HCT116 (cell line): ENCODE measurements around the gene GADD45G. TPM values are rescaled to one million over a fixed set of nuclear protein-coding genes. Genes with fewer than 3 reads are reported as not detected.

Experiments
- ATAC-seq: fragments of 200-7000 bp; cut with Tn5 transposase; 2 replicates; pipeline ENCODE4 v1.9.1; 2020; ENCODE audit warnings: mild to moderate bottlenecking, moderate library complexity
- BruUV-seq: library from RNA; stranded (reverse); fragments of 400-500 nt; replicated peaks from 2 replicates; lab custom pipeline; 2021; lab: Mats Ljungman, UMichigan
- CTCF ChIA-PET: fragments of 300-600 bp; sonication (Branson Sonifier 250); formaldehyde crosslinking; loops from one replicate; lab custom pipeline; 2021; ENCODE audit warnings: antibody characterized with exemption; lab: Charles Lee
- POLR2A ChIA-PET: fragments of 300-600, 350-600 bp; sonication (Branson Sonifier 250); formaldehyde crosslinking; loops from one replicate; lab custom pipeline; 2021; ENCODE audit warnings: antibody characterized with exemption; lab: Charles Lee
- RAD21 ChIA-PET, 2 experiments: fragments of 300-600 bp; sonication (Branson Sonifier 250); formaldehyde crosslinking; loops; one replicate each; lab custom pipeline; 2023; ENCODE audit warnings: low total read pairs in 2 of 2; ENCODE audit not compliant: uncharacterized antibody in 2 of 2, unreplicated experiment in 2 of 2, low non-redundant PET in 1 of 2; lab: Charles Lee
- DNase-seq: peaks from one replicate; pipeline ENCODE4 v3.0.0-alpha.2; 2010; ENCODE audit warnings: low read depth, low spot score
- H2AFZ ChIP-seq: fragments of 200-600 bp; shearing (Covaris generic), sonication (generic); 2 replicates; pipeline ENCODE4 v1.6.1; 2017; ENCODE audit warnings: low read depth, mixed run types, mixed read lengths, antibody characterized with exemption, low read length; ENCODE audit not compliant: poor library complexity, severe bottlenecking
- H3K27ac ChIP-seq: 2 replicates; pipeline ENCODE4 v1.5.1; 2012; ENCODE audit warnings: low read depth, low read length
- H3K27me3 ChIP-seq: fragments of 200-600 bp; sonication (generic); 2 replicates; pipeline ENCODE4 v1.6.1; 2016; ENCODE audit warnings: mixed run types, low read length, mixed read lengths; ENCODE audit not compliant: insufficient read depth
- H3K36me3 ChIP-seq, 2 experiments: fragments of 200-500 bp in 1 of 2; fragments of 200-600 bp in 1 of 2; sonication (Bioruptor generic) in 1 of 2; sonication (generic) in 1 of 2; 2 replicates each; pipeline versions ENCODE4 v1.5.1 to v1.6.1; 2014 to 2016; ENCODE audit warnings: low read length in 2 of 2, inconsistent platforms in 1 of 2, mixed read lengths in 1 of 2, mixed run types in 1 of 2; ENCODE audit not compliant: insufficient read depth in 2 of 2, control insufficient read depth in 1 of 2
- H3K4me1 ChIP-seq, 2 experiments: fragments of 200-600 bp in 1 of 2; sonication (generic) in 1 of 2; 2 replicates each; pipeline versions ENCODE4 v1.5.1 to v1.6.1; 2012 to 2017; ENCODE audit warnings: low read length in 2 of 2, inconsistent platforms in 1 of 2, mild to moderate bottlenecking in 1 of 2, mixed read lengths in 1 of 2, mixed run types in 1 of 2, moderate library complexity in 1 of 2; ENCODE audit not compliant: insufficient read depth in 2 of 2, control insufficient read depth in 1 of 2
- H3K4me2 ChIP-seq: fragments of 200-600 bp; sonication (generic); 2 replicates; pipeline ENCODE4 v1.6.1; 2017; ENCODE audit warnings: mixed run types, low read length, mixed read lengths
- H3K4me3 ChIP-seq, 2 experiments: fragments of 200-600 bp in 1 of 2; sonication (generic) in 1 of 2; replicated peaks in 1 of 2; 2 replicates each; pipeline ENCODE4 v1.5.1; 2011 to 2016; ENCODE audit warnings: low read length in 2 of 2, control low read depth in 1 of 2, low read depth in 1 of 2, mild to moderate bottlenecking in 1 of 2, mixed read lengths in 1 of 2, mixed run types in 1 of 2
- H3K79me2 ChIP-seq: fragments of 200-600 bp; sonication (generic); 2 replicates; pipeline ENCODE4 v1.6.1; 2017; ENCODE audit warnings: mild to moderate bottlenecking, mixed run types, low read length, moderate library complexity, mixed read lengths; ENCODE audit not compliant: insufficient read depth
- H3K9ac ChIP-seq: fragments of 200-600 bp; sonication (generic); 2 replicates; pipeline ENCODE4 v1.6.1; 2016; ENCODE audit warnings: low read length, mixed read lengths
- H3K9me2 ChIP-seq: fragments of 200-600 bp; sonication (generic), shearing (Covaris generic); 2 replicates; pipeline ENCODE4 v1.6.1; 2017; ENCODE audit warnings: mixed run types, mild to moderate bottlenecking, moderate library complexity; ENCODE audit not compliant: insufficient read depth
- H3K9me3 ChIP-seq, 2 experiments: fragments of 200-500 bp in 1 of 2; fragments of 200-600 bp in 1 of 2; sonication (Bioruptor generic) in 1 of 2; sonication (generic) in 1 of 2; 2 replicates each; pipeline ENCODE4 v1.6.1; 2014 to 2017; ENCODE audit warnings: low read length in 2 of 2, mixed read lengths in 2 of 2, inconsistent platforms in 1 of 2, low read depth in 1 of 2, mild to moderate bottlenecking in 1 of 2, mixed run types in 1 of 2, moderate library complexity in 1 of 2; ENCODE audit not compliant: control insufficient read depth in 1 of 2, insufficient read depth in 1 of 2
- H4K20me1 ChIP-seq: fragments of 200-600 bp; sonication (generic), shearing (Covaris generic); 2 replicates; pipeline ENCODE4 v1.6.1; 2017; ENCODE audit warnings: mixed run types, mild to moderate bottlenecking, moderate library complexity; ENCODE audit not compliant: insufficient read depth
- CBX3 ChIP-seq: IDR thresholded peaks from 2 replicates; pipeline ENCODE4 v1.6.1; 2012; ENCODE audit warnings: low read depth
- EGR1 ChIP-seq: IDR thresholded peaks from 2 replicates; pipeline ENCODE4 v1.6.1; 2012; ENCODE audit warnings: low read depth
- EZH2phosphoT487 ChIP-seq: fragments of 200-600 bp; IDR thresholded peaks from 2 replicates; pipeline ENCODE4 v1.6.1; 2018; ENCODE audit warnings: antibody characterized with exemption, borderline replicate concordance
- FOSL1 ChIP-seq: IDR thresholded peaks from 2 replicates; pipeline ENCODE4 v1.6.1; 2012; ENCODE audit warnings: low read depth
- POLR2AphosphoS5 ChIP-seq: IDR thresholded peaks from 2 replicates; pipeline ENCODE4 v1.6.1; 2011; ENCODE audit warnings: mild to moderate bottlenecking, low read depth, low read length, moderate library complexity
- ZFX ChIP-seq: fragments of 450-650 bp; IDR thresholded peaks from 2 replicates; pipeline ENCODE4 v1.6.1; 2017
- ZNF274 ChIP-seq: fragments of 200-500 bp; sonication (Bioruptor generic); IDR thresholded peaks from 2 replicates; pipeline ENCODE4 v1.6.1; 2014; ENCODE audit warnings: mild to moderate bottlenecking, low read depth, low read length, inconsistent platforms
- intact Hi-C: fragments of 100-400 bp; cut with micrococcal nuclease; formaldehyde crosslinking; loops from 2 replicates; pipeline ENCODE4 v1.10.0; 2022
- total RNA-seq: library from RNA; stranded (reverse); gene quantifications from one replicate; pipeline ENCODE4 v1.2.1, GENCODE V29; 2021; ENCODE audit not compliant: unreplicated experiment
- TF ChIP-seq, protein P1 (sequence below): IDR thresholded peaks from 2 replicates; pipeline ENCODE4 v1.6.1; 2012
- TF ChIP-seq, protein P2 (sequence below): IDR thresholded peaks from 2 replicates; pipeline ENCODE4 v1.6.1; 2012; ENCODE audit warnings: low read depth
- TF ChIP-seq, protein P3 (sequence below), 3 experiments: fragments of 200-600 bp in 1 of 3; sonication (generic) in 1 of 3; IDR thresholded peaks in 2 of 3; conservative IDR thresholded peaks in 1 of 3; 2 replicates each; pipeline ENCODE4 v1.5.1; 2012 to 2017; ENCODE audit warnings: low read depth in 2 of 3, low read length in 2 of 3, antibody characterized with exemption in 1 of 3, borderline replicate concordance in 1 of 3, control low read depth in 1 of 3, mild to moderate bottlenecking in 1 of 3, mixed read lengths in 1 of 3, mixed run types in 1 of 3, moderate library complexity in 1 of 3; ENCODE audit not compliant: insufficient read depth in 1 of 3

Gene GADD45G
- total RNA-seq, 1 experiment from 2014 or later = not detected

DNA sequence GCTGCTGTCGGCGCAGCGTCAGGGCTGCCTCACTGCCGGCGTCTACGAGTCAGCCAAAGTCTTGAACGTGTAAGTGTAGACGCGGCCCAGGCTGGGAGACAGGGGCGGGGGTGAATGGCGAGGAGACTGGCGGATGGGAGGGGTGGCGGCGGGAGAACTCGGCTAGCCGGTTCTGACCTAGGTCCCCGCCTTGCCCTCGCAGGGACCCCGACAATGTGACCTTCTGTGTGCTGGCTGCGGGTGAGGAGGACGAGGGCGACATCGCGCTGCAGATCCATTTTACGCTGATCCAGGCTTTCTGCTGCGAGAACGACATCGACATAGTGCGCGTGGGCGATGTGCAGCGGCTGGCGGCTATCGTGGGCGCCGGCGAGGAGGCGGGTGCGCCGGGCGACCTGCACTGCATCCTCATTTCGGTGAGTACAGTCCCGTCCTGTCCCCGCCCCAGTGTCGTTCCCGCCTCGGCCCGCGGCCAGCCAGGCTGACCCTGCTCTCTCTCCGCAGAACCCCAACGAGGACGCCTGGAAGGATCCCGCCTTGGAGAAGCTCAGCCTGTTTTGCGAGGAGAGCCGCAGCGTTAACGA is 745 bp downstream of the GADD45G start:
- Histone ChIP-seq H3K4me1 (peaks cover 28 to 44% of the 10 kb centered on the region in 2 experiments), H3K9me3 (no peaks in the 10 kb centered on the region), H3K36me3 (no peaks in the 10 kb centered on the region), H3K9me2 (no peaks in the 10 kb centered on the region), H2AFZ (peak overlapping the region; percentile 34), H3K4me3 (peak overlapping the region; percentile 40 to 58), H3K9ac (peak overlapping the region; percentile 22; the same call in 1 of the 2 replicates), H3K27me3 (peaks cover 31% of the 10 kb centered on the region), H4K20me1 (no peaks in the 10 kb centered on the region), H3K27ac (peak overlapping the region; percentile 50; the same call in 1 of the 2 replicates), H3K4me2 (peak overlapping the region; percentile 89), H3K79me2 (no peaks in the 10 kb centered on the region)
- ATAC-seq (peak; percentile 23), DNase-seq (no peak)
- no TSS peak for BruUV-seq
- ChIA-PET RAD21 (interaction anchor here in 1 of 2 experiments (0.7 kb wide), 1 partner anchor 497 kb away, joined by 3 read pairs; no protein-coding TSS in a partner anchor), POLR2A (interaction anchor here (1.1 kb wide), 1 partner anchor 494 kb away, joined by 4 read pairs; no protein-coding TSS in a partner anchor), CTCF (interaction anchor here (1.1 to 12.4 kb wide), 4 partner anchors 12 to 501 kb away, joined by 5 to 297 read pairs (median 17); no protein-coding TSS in a partner anchor)
- TF ChIP-seq ZNF274 (no peak), EGR1 (0 out of 2 replicates have a peak, but pooled peaks have one; percentile 38), CBX3 (no peak)
- intact Hi-C loops = no loop called here

DNA sequence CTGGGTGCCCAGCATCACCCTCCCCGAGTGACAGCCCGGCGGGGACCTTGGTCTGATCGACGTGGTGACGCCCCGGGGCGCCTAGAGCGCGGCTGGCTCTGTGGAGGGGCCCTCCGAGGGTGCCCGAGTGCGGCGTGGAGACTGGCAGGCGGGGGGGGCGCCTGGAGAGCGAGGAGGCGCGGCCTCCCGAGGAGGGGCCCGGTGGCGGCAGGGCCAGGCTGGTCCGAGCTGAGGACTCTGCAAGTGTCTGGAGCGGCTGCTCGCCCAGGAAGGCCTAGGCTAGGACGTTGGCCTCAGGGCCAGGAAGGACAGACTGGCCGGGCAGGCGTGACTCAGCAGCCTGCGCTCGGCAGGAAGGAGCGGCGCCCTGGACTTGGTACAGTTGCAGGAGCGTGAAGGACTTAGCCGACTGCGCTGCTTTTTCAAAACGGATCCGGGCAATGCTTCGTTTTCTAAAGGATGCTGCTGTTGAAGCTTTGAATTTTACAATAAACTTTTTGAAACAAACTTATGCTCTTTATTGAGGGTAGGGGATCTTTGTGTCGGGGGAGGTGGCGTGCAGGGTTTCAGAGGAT is 1.3 kb downstream of the GADD45G start:
- Histone ChIP-seq H3K9me2 (no peaks in the 10 kb centered on the region), H3K9ac (peak overlapping the region; percentile 22; the same call in 1 of the 2 replicates), H3K27ac (peak overlapping the region; percentile 50; the same call in 1 of the 2 replicates), H3K4me3 (peak overlapping the region; percentile 40 to 58), H3K27me3 (peaks cover 25% of the 10 kb centered on the region), H3K79me2 (no peaks in the 10 kb centered on the region), H3K4me1 (peaks cover 28 to 44% of the 10 kb centered on the region in 2 experiments), H3K4me2 (peak overlapping the region; percentile 89), H3K36me3 (no peaks in the 10 kb centered on the region), H3K9me3 (no peaks in the 10 kb centered on the region), H4K20me1 (no peaks in the 10 kb centered on the region), H2AFZ (peak overlapping the region; percentile 34)
- TF ChIP-seq, protein P1, sequence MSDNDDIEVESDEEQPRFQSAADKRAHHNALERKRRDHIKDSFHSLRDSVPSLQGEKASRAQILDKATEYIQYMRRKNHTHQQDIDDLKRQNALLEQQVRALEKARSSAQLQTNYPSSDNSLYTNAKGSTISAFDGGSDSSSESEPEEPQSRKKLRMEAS = peak; percentile 56
- TF ChIP-seq EZH2phosphoT487 (no peak), FOSL1 (0 out of 2 replicates have a peak, but pooled peaks have one; percentile 14), EGR1 (no peak), ZFX (peak; percentile 35; the same call in 1 of the 2 replicates), POLR2AphosphoS5 (no peak; the same call in 1 of the 2 replicates)
- TF ChIP-seq, protein P2, sequence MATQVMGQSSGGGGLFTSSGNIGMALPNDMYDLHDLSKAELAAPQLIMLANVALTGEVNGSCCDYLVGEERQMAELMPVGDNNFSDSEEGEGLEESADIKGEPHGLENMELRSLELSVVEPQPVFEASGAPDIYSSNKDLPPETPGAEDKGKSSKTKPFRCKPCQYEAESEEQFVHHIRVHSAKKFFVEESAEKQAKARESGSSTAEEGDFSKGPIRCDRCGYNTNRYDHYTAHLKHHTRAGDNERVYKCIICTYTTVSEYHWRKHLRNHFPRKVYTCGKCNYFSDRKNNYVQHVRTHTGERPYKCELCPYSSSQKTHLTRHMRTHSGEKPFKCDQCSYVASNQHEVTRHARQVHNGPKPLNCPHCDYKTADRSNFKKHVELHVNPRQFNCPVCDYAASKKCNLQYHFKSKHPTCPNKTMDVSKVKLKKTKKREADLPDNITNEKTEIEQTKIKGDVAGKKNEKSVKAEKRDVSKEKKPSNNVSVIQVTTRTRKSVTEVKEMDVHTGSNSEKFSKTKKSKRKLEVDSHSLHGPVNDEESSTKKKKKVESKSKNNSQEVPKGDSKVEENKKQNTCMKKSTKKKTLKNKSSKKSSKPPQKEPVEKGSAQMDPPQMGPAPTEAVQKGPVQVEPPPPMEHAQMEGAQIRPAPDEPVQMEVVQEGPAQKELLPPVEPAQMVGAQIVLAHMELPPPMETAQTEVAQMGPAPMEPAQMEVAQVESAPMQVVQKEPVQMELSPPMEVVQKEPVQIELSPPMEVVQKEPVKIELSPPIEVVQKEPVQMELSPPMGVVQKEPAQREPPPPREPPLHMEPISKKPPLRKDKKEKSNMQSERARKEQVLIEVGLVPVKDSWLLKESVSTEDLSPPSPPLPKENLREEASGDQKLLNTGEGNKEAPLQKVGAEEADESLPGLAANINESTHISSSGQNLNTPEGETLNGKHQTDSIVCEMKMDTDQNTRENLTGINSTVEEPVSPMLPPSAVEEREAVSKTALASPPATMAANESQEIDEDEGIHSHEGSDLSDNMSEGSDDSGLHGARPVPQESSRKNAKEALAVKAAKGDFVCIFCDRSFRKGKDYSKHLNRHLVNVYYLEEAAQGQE = no peak
- TF ChIP-seq, protein P3, sequence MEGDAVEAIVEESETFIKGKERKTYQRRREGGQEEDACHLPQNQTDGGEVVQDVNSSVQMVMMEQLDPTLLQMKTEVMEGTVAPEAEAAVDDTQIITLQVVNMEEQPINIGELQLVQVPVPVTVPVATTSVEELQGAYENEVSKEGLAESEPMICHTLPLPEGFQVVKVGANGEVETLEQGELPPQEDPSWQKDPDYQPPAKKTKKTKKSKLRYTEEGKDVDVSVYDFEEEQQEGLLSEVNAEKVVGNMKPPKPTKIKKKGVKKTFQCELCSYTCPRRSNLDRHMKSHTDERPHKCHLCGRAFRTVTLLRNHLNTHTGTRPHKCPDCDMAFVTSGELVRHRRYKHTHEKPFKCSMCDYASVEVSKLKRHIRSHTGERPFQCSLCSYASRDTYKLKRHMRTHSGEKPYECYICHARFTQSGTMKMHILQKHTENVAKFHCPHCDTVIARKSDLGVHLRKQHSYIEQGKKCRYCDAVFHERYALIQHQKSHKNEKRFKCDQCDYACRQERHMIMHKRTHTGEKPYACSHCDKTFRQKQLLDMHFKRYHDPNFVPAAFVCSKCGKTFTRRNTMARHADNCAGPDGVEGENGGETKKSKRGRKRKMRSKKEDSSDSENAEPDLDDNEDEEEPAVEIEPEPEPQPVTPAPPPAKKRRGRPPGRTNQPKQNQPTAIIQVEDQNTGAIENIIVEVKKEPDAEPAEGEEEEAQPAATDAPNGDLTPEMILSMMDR (IDR thresholded peaks at IDR 0.05 in 2 of 3, conservative IDR thresholded peaks at IDR 0.05 in 1 of 3; ENCODE audit: borderline replicate concordance in 1 of 3, insufficient read depth in 1 of 3, low read depth in 2 of 3, low read length in 2 of 3) = no peak
- POLR2A ChIA-PET = no interaction called here
- ATAC-seq (peak; percentile 55), DNase-seq (no peak)
- CTCF ChIA-PET = interaction anchor here (1.8 to 12.4 kb wide), 2 partner anchors 13 to 495 kb away, joined by 6 to 297 read pairs; no protein-coding TSS in a partner anchor
- RAD21 ChIA-PET = interaction anchor here in 1 of 2 experiments (0.7 kb wide), 1 partner anchor 496 kb away, joined by 3 read pairs; no protein-coding TSS in a partner anchor
- intact Hi-C loops = no loop called here
- no TSS peak for BruUV-seq
